Vagina (tissue), 2 donors: ENCODE data around the gene NLRP12.
"Not testable (repeated sequence)": the region's sequence is repeated elsewhere in the genome, so short reads cannot be mapped to it uniquely, and the experiment has no call there.

Source experiments
- POLR2AphosphoS5 ChIP-seq, 2 donors: sonication (generic); formaldehyde crosslinking; IDR thresholded peaks; one replicate each; pipeline ENCODE4 v1.9.0; 2017; ENCODE audit warnings: antibody characterized with exemption in 2 of 2, mild to moderate bottlenecking in 2 of 2, low read depth in 1 of 2; ENCODE audit not compliant: insufficient read depth in 1 of 2
- TF ChIP-seq, protein P1 (sequence below), 3 experiments: fragments of 450-650 bp in 2 of 3; fragments of 200-600 bp in 1 of 3; sonication (generic) in 1 of 3; IDR thresholded peaks; one replicate each; pipeline ENCODE4 v1.5.1; 2017 to 2019; ENCODE audit warnings: antibody characterized with exemption in 3 of 3, mild to moderate bottlenecking in 2 of 3, moderate library complexity in 2 of 3

DNA sequence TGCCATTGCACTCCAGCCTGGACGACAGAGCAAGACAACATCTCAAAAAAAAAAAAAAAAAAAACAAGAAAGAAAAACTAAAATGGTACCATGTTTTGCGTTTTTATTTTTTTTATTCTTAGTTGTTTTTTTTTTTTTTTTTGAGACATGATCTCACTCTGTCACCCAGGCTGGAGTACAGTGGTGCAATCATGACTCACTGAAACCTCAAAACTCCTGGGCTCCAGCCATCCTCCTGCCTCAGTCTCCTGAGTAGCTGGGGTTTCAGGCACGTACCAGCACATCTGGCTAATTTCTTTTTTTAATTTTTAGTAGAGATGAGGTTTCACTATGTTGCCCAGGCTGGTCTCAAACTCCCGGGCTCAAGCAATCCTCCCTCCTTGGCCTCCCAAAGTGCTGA lies 16.8 kb upstream of the NLRP12 start:
- TF ChIP-seq POLR2AphosphoS5 (IDR thresholded peaks at IDR 0.05; ENCODE audit: insufficient read depth in 1 of 2, low read depth in 1 of 2) = not testable (repeated sequence)
- TF ChIP-seq, protein P1, sequence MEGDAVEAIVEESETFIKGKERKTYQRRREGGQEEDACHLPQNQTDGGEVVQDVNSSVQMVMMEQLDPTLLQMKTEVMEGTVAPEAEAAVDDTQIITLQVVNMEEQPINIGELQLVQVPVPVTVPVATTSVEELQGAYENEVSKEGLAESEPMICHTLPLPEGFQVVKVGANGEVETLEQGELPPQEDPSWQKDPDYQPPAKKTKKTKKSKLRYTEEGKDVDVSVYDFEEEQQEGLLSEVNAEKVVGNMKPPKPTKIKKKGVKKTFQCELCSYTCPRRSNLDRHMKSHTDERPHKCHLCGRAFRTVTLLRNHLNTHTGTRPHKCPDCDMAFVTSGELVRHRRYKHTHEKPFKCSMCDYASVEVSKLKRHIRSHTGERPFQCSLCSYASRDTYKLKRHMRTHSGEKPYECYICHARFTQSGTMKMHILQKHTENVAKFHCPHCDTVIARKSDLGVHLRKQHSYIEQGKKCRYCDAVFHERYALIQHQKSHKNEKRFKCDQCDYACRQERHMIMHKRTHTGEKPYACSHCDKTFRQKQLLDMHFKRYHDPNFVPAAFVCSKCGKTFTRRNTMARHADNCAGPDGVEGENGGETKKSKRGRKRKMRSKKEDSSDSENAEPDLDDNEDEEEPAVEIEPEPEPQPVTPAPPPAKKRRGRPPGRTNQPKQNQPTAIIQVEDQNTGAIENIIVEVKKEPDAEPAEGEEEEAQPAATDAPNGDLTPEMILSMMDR (IDR thresholded peaks at IDR 0.05) = not testable (repeated sequence)
